HepG2 (cell line): Measurements from ENCODE around the gene ZBTB21. TPM values are rescaled to one million over a fixed set of nuclear protein-coding genes. Genes with fewer than 3 reads are reported as not detected.

ENCODE experiments used
- ATAC-seq: fragments of 200-7000 bp; cut with Tn5 transposase; 3 replicates; pipeline ENCODE4 v1.9.1; 2020; ENCODE audit warnings: mild to moderate bottlenecking, moderate library complexity
- BruUV-seq: library from RNA; stranded (reverse); fragments of 400-500 nt; replicated peaks from 2 replicates; lab custom pipeline; 2021; lab: Mats Ljungman, UMichigan
- CTCF ChIA-PET: fragments of 300-600 bp; formaldehyde crosslinking; extraction: SDS; loops from one replicate; lab custom pipeline; 2021; ENCODE audit warnings: low total read pairs, inconsistent platforms, low intra/inter-chr PET ratio; lab: Yijun Ruan, JAX
- POLR2A ChIA-PET: fragments of 350-600 bp; sonication (Branson Sonifier 250); formaldehyde crosslinking; loops from one replicate; lab custom pipeline; 2020; ENCODE audit warnings: antibody characterized with exemption, inconsistent platforms; lab: Yijun Ruan, JAX
- DNase-seq: peaks from one replicate; pipeline ENCODE4 v3.0.0-alpha.2; 2015; ENCODE audit warnings: low spot score
- FAIRE-seq: peaks from 3 replicates; lab custom pipeline; 2011; peaks lifted over from hg19 to GRCh38; lab: Jason Lieb, UNC
- H2AFZ ChIP-seq: one replicate; pipeline ENCODE4 v1.6.1; 2011; ENCODE audit warnings: low read length, inconsistent platforms
- H3K27ac ChIP-seq: fragments of 300-600 bp; 3 replicates; pipeline ENCODE4 v1.8.0; 2011; ENCODE audit warnings: mixed run types, mild to moderate bottlenecking, mixed read lengths, low read length, inconsistent platforms; ENCODE audit not compliant: insufficient read depth; ENCODE audit errors: extremely low read length
- H3K27me3 ChIP-seq, 2 experiments: fragments of 200-600 bp in 1 of 2; 2 replicates in 1 of 2; 3 replicates in 1 of 2; pipeline versions ENCODE4 v1.6.0 to v1.8.0; 2011; ENCODE audit warnings: low read length in 2 of 2, mild to moderate bottlenecking in 2 of 2, moderate library complexity in 2 of 2, inconsistent platforms in 1 of 2; ENCODE audit not compliant: insufficient read depth in 2 of 2, control insufficient read depth in 1 of 2
- H3K36me3 ChIP-seq, 2 experiments: fragments of 200-600 bp in 1 of 2; replicated peaks in 1 of 2; 2 replicates in 1 of 2; 3 replicates in 1 of 2; pipeline versions ENCODE4 v1.5.1 to v1.8.0; 2011; ENCODE audit warnings: low read length in 2 of 2, inconsistent platforms in 1 of 2; ENCODE audit not compliant: insufficient read depth in 2 of 2, control insufficient read depth in 1 of 2
- H3K4me1 ChIP-seq: 2 replicates; pipeline ENCODE4 v1.5.1; 2012; ENCODE audit warnings: low read length, inconsistent platforms; ENCODE audit not compliant: insufficient read depth
- H3K4me2 ChIP-seq: 2 replicates; pipeline ENCODE4 v1.6.0; 2011; ENCODE audit warnings: low read depth, low read length, inconsistent platforms
- H3K4me3 ChIP-seq, 3 experiments: fragments of 200-600 bp in 1 of 3; sonication (generic), shearing (Covaris generic) in 1 of 3; replicated peaks in 1 of 3; 2 replicates each; pipeline ENCODE4 v1.5.1; 2011 to 2016; ENCODE audit warnings: low read length in 3 of 3, inconsistent platforms in 2 of 3, low read depth in 2 of 3, mild to moderate bottlenecking in 2 of 3, control low read depth in 1 of 3, mixed read lengths in 1 of 3; ENCODE audit not compliant: insufficient read depth in 1 of 3
- H3K79me2 ChIP-seq: one replicate; pipeline ENCODE4 v1.6.1; 2011; ENCODE audit warnings: low read length, inconsistent platforms; ENCODE audit not compliant: insufficient read depth
- H3K9ac ChIP-seq: 2 replicates; pipeline ENCODE4 v1.6.0; 2011; ENCODE audit warnings: mild to moderate bottlenecking, low read depth, low read length, inconsistent platforms; ENCODE audit not compliant: insufficient read depth
- H3K9me3 ChIP-seq: 2 replicates; pipeline ENCODE4 v1.5.1; 2012; ENCODE audit warnings: mild to moderate bottlenecking, low read length
- H4K20me1 ChIP-seq: 2 replicates; pipeline ENCODE4 v1.6.0; 2011; ENCODE audit warnings: inconsistent platforms, mild to moderate bottlenecking, low read length, moderate library complexity; ENCODE audit not compliant: insufficient read depth
- NAIF1 ChIP-seq: sonication (generic); formaldehyde crosslinking; IDR thresholded peaks from 2 replicates; pipeline ENCODE4 v1.5.0; 2020; ENCODE audit warnings: mild to moderate bottlenecking, missing genetic modification reagents, borderline replicate concordance
- NRL ChIP-seq: sonication (generic); formaldehyde crosslinking; IDR thresholded peaks from 2 replicates; pipeline ENCODE4 v1.5.0; 2020; ENCODE audit warnings: missing genetic modification reagents, mild to moderate bottlenecking, moderate library complexity, borderline replicate concordance
- RFX5 ChIP-seq: IDR thresholded peaks from 2 replicates; pipeline ENCODE4 v1.6.1; 2011; ENCODE audit warnings: low read depth, low read length, improper control_type of control experiment
- SMC3 ChIP-seq: IDR thresholded peaks from 2 replicates; pipeline ENCODE4 v1.6.1; 2011; ENCODE audit warnings: low read length, improper control_type of control experiment
- SSRP1 ChIP-seq: IDR thresholded peaks from 2 replicates; pipeline ENCODE4 v1.6.1; 2016; ENCODE audit warnings: control low read depth
- THYN1 ChIP-seq: sonication (generic); formaldehyde crosslinking; IDR thresholded peaks from 2 replicates; pipeline ENCODE4 v1.8.1; 2023; ENCODE audit warnings: low read depth, mild to moderate bottlenecking, moderate library complexity, missing genetic modification reagents, borderline replicate concordance
- WIZ ChIP-seq: sonication (generic); formaldehyde crosslinking; IDR thresholded peaks from 2 replicates; pipeline ENCODE4 v1.5.1; 2020; ENCODE audit warnings: mild to moderate bottlenecking, missing genetic modification reagents
- YEATS2 ChIP-seq: sonication (generic); formaldehyde crosslinking; IDR thresholded peaks from 2 replicates; pipeline ENCODE4 v1.4.0; 2020; ENCODE audit warnings: missing genetic modification reagents, borderline replicate concordance
- ZBTB7B ChIP-seq: sonication (generic); formaldehyde crosslinking; IDR thresholded peaks from 2 replicates; pipeline ENCODE4 v1.4.0; 2020; ENCODE audit warnings: missing genetic modification reagents
- ZNF616 ChIP-seq: sonication (generic); formaldehyde crosslinking; IDR thresholded peaks from 2 replicates; pipeline ENCODE4 v1.5.0; 2020; ENCODE audit warnings: low read depth, mild to moderate bottlenecking, missing genetic modification reagents
- ZNF703 ChIP-seq: sonication (generic); formaldehyde crosslinking; IDR thresholded peaks from 2 replicates; pipeline ENCODE4 v1.5.1; 2020; ENCODE audit warnings: missing genetic modification reagents, mild to moderate bottlenecking, moderate library complexity, borderline replicate concordance
- ZNF709 ChIP-seq: sonication (generic); formaldehyde crosslinking; IDR thresholded peaks from 2 replicates; pipeline ENCODE4 v1.5.0; 2020; ENCODE audit warnings: mild to moderate bottlenecking, missing genetic modification reagents
- WGBS: methylation state at CpG from one replicate; pipeline ENCODE4 v1.1.6; 2017; ENCODE audit warnings: low lambda C conversion rate; 5-methylcytosine and 5-hydroxymethylcytosine counted together
- in situ Hi-C: cut with HindIII; loops from 2 replicates; pipeline ENCODE4 v1.10.0; 2017; ENCODE audit warnings: low pct_unique_long_range_greater_than_20kb; ENCODE audit not compliant: extremely low pct_ligation_motif_present
- intact Hi-C: fragments of 100-400 bp; cut with micrococcal nuclease; formaldehyde crosslinking; loops from one replicate; pipeline ENCODE4 v1.10.0; 2022; ENCODE audit not compliant: unreplicated experiment
- polyA plus RNA-seq, 8 experiments: library from polyadenylated mRNA; depleted of rRNA in 3 of 8; stranded (reverse) in 7 of 8; unstranded in 1 of 8; fragments of >200 nt; fragmentation: Illumina TruSeq in 4 of 8; extraction: Trizol in 4 of 8; gene quantifications; 2 replicates each; pipeline versions ENCODE4 v1.2.1 to v1.2.3, GENCODE V29; 2011 to 2016; ENCODE audit warnings: low read depth in 4 of 8, missing spikeins in 1 of 8, mixed read lengths in 1 of 8; ENCODE audit not compliant: insufficient read depth in 1 of 8
- total RNA-seq, 5 experiments: library from RNA; depleted of rRNA; stranded (reverse); fragments of >200 nt; fragmentation: Illumina TruSeq; extraction: Trizol; gene quantifications; 2 replicates each; pipeline ENCODE4 v1.2.3, GENCODE V29; 2016; ENCODE audit warnings: low read depth in 1 of 5
- TF ChIP-seq, protein P1 (sequence below): IDR thresholded peaks from 2 replicates; pipeline ENCODE4 v1.6.1; 2016; ENCODE audit warnings: mild to moderate bottlenecking, missing biosample characterization, missing genetic modification reagents
- TF ChIP-seq, protein P2 (sequence below): IDR thresholded peaks from 2 replicates; pipeline ENCODE4 v1.6.1; 2016; ENCODE audit warnings: missing biosample characterization, missing genetic modification reagents, low read depth
- TF ChIP-seq, protein P3 (sequence below): sonication (generic); formaldehyde crosslinking; conservative IDR thresholded peaks from 2 replicates; pipeline ENCODE4 v1.8.0; 2022; ENCODE audit warnings: low read depth, missing genetic modification reagents

Gene ZBTB21
- total and polyA plus RNA-seq, 2 of the 13 experiments (the other 11 are each of a cell fraction or from before 2014, with no cell fraction given), result 4.5 to 6.1 TPM

DNA sequence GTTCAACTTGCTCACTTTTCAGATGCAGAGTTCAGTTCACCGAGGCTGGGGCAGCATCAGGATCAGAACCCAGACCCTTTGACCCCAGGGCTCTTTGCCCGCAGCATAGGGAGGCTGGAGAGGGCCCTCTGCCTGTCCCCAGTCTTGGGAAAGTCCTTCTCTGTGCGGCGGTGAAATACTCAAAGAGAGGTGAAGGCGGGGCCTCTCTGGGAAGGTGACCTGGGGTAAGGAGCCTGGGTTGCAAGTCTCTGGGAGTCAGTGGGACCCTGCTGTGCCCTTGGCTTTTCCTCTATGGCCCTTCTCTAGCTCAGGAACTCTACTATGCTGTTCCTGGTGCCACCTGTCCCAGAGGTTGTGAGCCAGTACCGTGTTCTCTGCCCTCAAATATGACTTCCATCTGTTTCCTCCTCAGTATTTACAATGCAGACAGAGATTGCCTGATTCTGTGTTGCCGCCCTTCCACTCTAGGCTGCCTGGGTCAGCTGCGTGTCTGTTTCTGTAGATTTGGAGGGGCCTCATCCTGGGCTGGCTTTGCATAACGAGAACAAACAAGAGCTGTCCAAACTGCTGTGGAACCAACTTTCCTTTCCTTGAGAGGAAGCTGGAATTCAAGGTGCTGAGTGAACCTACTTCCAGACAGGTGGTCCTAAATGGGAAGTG is 18.7 kb upstream of the ZBTB21 start:
- H3K4me2 ChIP-seq, result no peak overlapping the region
- intact Hi-C loops, result no loop called here
- no TSS peak for BruUV-seq
- H3K27ac ChIP-seq, result no peak overlapping the region
- H3K9ac ChIP-seq, result no peak overlapping the region
- ATAC-seq (no peak), FAIRE-seq (no peak), DNase-seq (no peak)
- no peaks in the 10 kb centered on the region for H3K36me3 ChIP-seq
- ChIA-PET CTCF (no interaction called here), POLR2A (no interaction called here)
- no peak overlapping the region for H3K4me3 ChIP-seq
- TF ChIP-seq, protein P1, sequence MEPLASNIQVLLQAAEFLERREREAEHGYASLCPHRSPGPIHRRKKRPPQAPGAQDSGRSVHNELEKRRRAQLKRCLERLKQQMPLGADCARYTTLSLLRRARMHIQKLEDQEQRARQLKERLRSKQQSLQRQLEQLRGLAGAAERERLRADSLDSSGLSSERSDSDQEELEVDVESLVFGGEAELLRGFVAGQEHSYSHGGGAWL (CRISPR knock-in tag), result no peak
- TF ChIP-seq SSRP1 (CRISPR knock-in tag) (no peak), YEATS2 (no peak), WIZ (CRISPR knock-in tag) (no peak), SMC3 (no peak), ZBTB7B (no peak), ZNF703 (no peak), RFX5 (no peak), ZNF709 (CRISPR knock-in tag) (no peak), THYN1 (CRISPR knock-in tag) (no peak), NAIF1 (CRISPR knock-in tag) (no peak), NRL (CRISPR knock-in tag) (no peak), ZNF616 (no peak)
- TF ChIP-seq, protein P2, sequence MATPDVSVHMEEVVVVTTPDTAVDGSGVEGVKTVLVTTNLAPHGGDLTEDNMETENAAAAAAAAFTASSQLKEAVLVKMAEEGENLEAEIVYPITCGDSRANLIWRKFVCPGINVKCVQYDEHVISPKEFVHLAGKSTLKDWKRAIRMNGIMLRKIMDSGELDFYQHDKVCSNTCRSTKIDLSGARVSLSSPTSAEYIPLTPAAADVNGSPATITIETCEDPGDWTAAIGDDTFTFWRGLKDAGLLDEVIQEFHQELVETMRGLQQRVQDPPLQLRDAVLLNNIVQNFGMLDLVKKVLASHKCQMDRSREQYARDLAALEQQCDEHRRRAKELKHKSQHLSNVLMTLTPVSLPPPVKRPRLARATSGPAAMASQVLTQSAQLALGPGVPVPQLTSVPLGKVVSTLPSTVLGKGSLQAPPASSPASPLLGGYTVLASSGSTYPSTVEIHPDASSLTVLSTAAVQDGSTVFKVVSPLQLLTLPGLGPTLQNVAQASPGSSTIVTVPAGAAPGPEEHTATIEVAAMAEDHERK (CRISPR knock-in tag), result no peak
- TF ChIP-seq, protein P3, sequence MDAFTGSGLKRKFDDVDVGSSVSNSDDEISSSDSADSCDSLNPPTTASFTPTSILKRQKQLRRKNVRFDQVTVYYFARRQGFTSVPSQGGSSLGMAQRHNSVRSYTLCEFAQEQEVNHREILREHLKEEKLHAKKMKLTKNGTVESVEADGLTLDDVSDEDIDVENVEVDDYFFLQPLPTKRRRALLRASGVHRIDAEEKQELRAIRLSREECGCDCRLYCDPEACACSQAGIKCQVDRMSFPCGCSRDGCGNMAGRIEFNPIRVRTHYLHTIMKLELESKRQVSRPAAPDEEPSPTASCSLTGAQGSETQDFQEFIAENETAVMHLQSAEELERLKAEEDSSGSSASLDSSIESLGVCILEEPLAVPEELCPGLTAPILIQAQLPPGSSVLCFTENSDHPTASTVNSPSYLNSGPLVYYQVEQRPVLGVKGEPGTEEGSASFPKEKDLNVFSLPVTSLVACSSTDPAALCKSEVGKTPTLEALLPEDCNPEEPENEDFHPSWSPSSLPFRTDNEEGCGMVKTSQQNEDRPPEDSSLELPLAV (CRISPR knock-in tag), result no peak
- no peaks in the 10 kb centered on the region for H4K20me1 ChIP-seq
- peaks cover 2 to 36% of the 10 kb centered on the region in 2 experiments for H3K27me3 ChIP-seq
- no peaks in the 10 kb centered on the region for H3K9me3 ChIP-seq
- H3K4me1 ChIP-seq, result no peaks in the 10 kb centered on the region
- in situ Hi-C loops, result no loop called here
- H2AFZ ChIP-seq, result no peak overlapping the region
- H3K79me2 ChIP-seq, result no peaks in the 10 kb centered on the region
- WGBS, result 34% methylated on average over 8 of the region's 9 CpGs
